HG03520 (cell line): Measurements from ENCODE around the gene ZNF500.
"Not testable (repeated sequence)": the region's sequence is repeated elsewhere in the genome, so short reads cannot be mapped to it uniquely, and the experiment has no call there.

ENCODE experiments used
- ATAC-seq: cut with Tn5 transposase; IDR thresholded peaks from one replicate; pipeline ENCODE4 v1.9.1; 2021; ENCODE audit warnings: mild to moderate bottlenecking, moderate library complexity; ENCODE audit not compliant: unreplicated experiment

Gene ZNF500

DNA sequence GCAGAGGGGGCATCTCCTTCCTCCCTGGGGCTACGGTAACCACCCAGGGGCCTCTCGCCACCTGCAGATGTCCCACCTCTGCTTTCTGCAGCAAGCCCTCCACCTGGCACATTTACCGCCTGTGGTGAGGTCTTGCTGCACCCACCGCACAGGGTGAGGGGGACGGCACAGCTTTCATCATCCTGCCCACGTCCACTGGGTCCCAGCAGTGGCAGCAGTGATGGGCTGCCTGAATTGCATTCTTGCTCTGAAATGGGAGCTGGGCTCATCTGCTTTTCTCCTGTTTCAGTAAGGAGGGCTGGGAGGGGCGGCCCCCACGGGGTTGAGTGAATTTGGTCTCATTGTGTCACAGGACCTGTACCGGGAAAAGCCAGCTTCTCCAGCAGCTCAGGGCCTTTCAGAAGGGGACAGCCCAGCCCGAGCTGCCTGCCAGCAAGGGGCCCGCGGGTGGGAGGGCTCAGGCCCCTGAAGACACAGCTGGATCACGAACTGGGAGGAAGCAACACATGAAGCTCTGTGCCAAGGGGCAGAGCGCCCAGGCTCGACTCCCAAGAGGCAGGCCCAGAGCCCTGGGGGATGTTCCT is 19.9 kb downstream of the ZNF500 start:
- ATAC-seq = no peak

DNA sequence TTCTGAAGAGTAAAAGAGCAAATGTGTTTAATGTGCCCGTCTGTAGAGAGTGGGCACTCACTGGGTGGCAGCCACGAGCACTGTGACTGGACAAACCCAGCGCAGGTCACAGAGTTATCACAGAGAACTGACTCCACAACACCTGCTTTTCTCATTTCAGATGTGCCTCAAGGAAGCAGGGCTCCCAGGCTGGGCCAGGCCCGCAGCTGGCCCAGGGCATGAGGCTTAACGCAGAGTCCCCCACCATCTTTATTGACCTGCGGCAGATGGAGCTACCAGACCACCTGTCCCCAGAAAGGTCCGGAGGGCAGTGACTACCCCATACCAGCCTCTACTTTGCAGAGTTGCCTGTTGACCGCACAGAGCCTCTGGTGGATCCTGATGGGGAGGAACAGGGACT is 20.7 kb downstream of the ZNF500 start:
- ATAC-seq = no peak

DNA sequence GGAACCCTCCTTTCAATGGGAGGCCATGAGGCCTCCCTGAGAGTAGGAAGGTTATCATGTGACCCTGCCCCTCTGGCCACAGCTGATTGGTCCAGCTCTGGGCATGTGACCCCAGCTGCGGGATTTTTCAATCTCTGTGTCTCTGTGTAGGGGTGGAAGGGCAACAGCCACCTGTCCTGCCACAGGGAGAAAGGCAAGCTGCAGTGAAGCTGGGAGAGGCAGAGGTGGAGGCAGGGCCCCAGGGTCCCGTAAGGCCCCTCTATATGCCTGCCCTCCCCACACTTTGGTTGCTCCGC is 21.7 kb downstream of the ZNF500 start:
- ATAC-seq = no peak

DNA sequence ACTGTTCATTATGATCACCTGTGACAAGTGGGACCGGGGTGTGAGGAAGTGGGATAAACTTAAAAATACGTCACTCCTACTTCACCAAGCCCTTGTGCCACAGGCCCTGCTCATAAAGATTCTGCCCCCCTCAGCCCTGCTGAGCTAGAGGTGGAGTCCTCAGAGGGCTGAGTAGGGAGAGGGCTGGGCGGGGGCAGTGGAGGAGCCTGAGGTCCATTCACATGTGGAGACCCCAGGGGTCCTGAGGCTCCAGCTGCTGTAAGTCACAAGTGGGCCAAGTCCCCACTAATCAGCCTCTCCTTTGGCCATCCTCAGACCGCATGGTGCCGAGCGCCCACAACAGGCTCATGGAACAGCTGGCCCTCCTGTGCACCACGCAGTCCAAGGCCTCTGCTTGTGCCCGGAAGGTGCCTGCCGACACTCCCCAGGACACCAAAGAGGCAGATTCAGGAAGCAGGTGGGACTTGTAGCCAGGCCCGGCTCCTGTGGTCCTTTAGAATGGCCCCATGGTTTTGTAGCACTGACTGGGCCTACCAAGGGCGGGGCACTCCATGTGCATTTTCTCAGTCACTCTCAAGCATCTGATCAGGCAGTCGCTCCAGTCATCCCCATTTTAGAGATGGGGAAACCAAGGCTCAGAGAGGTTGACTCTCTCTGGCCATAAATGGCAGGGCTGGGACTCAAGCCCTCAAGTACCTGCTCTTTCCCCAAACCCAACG is 22.2 kb downstream of the ZNF500 start:
- no peak for ATAC-seq

DNA sequence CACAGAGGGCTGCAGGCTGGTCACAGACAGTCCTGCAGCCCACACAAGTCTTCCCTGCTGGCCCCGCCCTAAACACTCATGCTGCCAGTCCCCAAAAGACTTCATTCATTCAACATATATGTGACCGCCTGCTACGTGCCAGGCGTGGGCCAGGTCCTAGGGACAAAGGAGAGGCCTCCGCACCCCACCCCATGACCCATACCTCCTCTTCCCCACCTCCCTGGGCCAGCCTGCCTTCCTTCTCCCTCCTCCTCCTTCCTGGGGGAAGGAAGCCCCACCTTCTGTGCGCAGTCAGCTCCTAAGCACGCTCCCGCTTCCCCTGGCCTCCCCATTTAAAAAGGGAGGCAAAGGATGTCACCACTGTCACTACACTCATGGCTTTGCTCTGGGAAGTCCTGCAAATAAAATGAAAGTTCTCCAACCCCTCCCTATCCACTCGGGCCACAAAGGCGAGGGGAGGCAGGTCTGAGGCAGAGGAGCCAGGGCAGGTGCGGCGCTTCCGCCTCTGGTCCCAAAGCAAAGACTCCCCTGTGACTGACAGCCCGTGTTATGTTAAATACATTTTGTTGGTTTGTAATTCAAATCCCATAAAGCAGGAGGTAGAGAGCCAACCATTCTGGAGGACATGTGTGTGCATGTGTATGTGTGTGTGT is 23.6 kb downstream of the ZNF500 start:
- ATAC-seq = no peak

DNA sequence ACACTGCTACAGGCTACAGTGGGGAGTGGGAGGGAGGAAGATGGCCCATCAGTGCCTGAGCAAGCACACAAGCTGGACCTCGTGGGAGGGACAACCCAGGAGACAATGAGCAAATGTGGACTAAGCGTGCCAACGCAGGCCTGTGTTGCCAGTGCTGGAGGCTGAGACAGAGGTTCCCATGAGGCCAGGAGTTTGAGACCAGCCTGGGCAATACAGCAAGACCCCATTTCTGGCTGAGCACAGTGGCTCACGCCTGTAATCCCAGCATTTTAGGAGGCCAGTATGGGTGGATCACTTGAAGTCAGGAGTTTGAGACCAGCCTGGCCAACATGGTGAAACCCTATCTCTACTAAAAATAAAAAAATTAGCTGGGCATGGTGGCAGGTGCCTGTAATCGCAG is 28.6 kb downstream of the ZNF500 start:
- ATAC-seq = not testable (repeated sequence)

DNA sequence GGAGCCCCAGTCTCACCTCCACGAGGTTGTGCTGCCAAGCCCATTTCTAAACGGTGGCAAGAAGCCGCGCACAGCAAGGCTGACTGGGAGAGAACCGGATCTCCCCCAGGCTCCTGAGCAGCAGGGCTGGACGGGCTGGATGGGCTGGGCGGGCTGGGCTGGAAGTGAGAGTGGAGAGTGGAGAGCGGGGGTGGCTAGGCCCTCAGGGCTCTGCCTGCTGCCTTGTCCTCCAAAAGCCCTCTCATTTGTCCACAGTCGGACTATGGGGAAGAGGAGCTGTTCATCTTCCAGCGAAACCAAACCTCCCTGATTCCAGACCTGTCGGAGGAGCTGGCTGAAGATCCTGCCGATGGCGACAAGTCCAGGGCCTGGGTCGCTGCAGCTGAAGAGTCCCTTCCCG is 29.4 kb downstream of the ZNF500 start:
- no peak for ATAC-seq

DNA sequence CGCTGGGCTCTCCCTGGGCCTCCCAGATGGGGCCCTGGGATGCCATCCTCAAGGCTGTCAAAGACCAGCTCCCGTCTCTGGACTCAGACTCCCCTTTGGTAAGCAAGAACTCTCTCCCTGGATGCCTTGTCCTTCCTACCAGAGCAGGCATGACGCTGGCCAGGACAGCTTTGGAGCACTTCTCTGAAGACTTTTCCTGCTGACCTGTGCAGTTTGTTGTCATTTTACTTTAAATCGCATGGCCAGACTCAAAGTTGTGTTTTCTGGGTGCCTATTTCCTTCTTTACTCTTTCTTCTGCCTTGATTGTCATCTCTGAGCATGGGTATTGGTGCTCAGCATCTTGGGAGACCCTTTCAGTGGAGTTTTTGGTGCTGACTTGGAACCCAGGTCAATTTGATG is 30.4 kb downstream of the ZNF500 start:
- no peak for ATAC-seq

DNA sequence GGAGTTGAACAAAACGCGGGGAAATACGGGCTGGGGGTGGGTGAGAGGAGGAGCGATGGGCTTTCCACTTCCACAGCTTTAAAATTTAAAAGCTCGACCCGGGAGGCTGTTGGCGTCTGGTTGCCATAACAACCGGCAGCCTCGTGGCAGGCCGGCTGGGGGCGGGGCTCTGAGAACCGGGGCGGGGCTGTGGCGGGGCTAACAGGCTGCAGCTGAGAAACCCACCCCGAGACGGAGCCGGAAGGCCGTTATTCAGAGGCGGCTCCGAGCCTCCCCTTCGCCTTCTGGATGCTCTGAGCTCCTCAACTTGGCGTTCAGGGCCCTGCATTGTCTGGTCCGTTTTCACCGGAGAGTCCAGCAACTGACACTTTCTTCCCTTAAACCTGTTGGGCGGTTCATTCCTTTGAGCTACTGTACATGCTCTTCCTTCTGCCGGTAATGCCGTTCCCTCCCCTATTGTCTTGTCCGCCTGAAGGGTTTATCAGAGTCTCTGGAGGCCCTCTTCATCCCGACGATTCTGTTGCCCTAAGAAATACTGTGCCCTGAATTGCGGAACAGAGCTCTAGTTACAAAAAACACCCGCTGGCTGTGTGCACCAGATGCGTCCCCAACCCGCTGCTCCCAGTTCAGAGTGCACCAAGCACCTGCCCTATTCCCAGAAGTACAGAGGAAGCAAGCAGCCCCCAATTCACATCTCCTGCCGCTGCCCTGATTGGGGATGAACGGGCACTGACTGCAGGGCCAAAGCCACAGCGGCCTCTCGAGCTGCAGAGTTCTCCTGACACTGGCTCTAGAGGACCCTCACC is 32.0 kb downstream of the ZNF500 start:
- peak; percentile 35 for ATAC-seq

DNA sequence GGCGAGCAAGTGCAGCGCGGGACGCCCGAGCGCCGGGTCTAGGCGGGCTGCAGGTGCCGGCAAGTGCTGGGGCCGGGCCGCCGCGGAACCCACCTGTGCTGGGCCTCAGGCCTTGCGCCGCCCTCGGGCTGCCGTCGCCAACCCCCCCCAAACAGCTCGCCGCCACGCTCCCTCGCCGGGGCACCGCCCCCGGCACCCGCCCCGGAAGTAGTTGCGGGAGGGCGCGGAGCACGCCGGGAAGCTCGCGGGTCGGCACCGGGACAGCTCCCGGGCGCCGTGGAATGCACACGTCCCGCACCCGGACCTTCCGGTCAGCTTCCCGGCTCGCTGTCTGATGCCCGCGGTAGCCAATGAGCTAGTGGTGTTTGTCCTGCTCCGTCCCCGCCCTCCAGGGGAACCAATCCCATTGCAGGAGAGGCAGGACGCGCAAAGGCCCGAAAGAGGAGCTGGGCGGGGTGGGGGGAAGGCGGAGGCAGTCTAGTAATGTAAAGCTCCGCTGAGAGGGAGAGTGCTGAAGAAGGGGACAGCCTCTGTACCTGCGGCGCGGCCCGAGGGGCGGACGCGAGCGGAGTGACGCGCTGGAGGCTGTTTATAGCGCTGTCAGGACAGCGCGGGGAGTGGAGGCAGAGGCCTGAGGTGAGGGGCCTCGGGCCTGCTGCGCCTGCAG is 32.8 kb downstream of the ZNF500 start, which contains the start of the genes ANKS3 and DNAAF8:
Gene ANKS3 (minus strand): TSS at position 209 of the 667 bp plus-strand sequence. CDS start 4,122 bp downstream, outside the sequence.
Gene DNAAF8 (plus strand): TSS at position 475 of the 667 bp plus-strand sequence. CDS start 1,978 bp downstream, outside the sequence.
- ATAC-seq = peak; percentile 61

DNA sequence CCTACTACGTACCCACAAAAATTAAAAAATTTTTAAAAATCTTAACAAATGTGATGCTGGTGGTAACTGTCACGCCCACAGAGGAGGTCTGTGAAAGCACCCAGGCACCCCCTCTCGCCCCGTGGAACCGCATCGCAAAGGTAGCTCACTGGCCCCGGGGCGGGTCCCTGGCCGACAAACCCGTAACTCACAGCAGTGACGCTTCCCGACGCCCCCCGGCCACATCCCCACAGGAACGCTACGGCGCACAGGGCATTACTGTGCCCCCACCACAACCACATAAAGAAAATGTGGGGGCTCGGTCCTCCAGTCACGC is 33.3 kb downstream of the ZNF500 start:
- peak; percentile 1 for ATAC-seq

DNA sequence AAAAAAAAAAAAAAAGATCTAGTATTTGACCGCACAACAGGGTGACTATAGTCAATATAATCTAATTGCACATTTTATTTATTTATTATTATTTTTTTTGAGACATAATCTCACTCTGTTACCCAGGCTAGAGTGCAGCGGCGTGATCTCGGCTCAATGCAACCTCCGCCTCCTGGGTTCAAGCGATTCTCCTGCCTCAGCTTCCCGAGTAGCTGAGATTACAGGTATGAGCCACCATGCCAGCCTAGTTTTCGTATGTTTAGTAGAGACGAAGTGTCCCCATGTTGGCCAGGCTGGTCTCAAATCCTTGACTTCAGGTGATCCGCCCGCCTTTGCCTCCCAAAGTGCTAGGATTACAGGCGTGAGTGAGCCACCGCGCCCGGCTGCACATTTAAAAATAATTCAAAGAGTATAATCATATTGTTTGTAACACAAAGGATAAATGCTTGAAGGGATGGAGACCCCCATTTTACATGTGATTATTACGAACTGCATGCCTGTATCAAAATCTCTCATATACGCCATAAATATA is 33.7 kb downstream of the ZNF500 start:
- no peak for ATAC-seq

DNA sequence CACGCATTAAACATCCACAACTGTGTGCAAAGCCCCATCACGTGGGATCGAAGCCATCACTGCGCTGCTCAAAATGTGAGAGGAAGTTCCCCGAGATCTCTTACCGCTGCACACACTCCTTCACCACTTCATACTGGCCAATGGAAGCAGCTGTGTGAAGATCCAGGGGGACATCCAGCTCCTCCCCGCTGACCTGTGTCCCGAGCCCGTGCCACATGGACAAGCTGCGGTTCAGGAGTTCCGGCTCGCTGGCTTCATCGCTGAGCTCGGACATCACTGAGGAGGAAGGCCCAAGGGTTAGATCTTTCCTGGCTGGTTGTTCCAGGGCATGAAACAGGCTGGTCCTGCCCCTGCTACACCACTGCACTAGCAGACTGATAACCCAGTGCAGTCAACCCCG is 37.1 kb downstream of the ZNF500 start:
- ATAC-seq = no peak

DNA sequence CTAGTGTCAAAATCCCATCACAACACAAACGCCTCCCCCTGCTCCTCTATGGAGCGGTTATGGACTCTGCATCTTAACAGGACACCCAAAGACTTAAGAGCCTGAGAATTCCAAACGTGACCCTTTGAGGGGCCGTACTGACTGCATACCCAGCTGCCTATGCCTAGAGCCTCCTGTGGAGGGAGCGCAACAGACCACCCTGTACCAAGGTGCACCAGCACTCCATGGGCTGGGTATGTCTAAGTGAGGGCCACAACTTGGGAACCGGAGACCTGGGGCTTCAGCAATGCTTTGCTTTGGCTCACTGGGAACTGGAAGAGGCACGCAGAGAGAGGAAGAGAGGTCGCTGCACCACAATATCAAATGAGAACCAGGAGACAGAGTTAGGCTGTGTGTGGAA is 38.3 kb downstream of the ZNF500 start:
- no peak for ATAC-seq

DNA sequence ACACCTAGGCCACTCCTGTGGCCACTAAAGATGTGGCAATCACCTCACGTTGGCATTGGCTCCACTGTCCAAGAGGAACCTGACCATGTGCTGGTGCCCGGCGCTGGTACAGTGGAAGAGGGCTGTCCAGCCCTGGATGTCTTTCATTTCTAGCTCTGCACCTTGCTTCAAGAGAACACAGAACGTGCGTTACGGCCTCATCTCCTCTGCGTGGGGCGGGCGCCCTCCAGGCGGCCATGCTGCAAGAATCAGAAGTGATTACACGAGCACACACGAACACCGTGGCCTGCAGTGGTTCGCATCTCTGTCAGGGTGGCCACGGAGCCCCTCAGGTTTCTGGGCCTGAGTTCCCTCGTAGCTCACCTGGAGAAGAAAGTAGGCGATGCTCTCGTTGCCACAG is 40.3 kb downstream of the ZNF500 start:
- no peak for ATAC-seq

DNA sequence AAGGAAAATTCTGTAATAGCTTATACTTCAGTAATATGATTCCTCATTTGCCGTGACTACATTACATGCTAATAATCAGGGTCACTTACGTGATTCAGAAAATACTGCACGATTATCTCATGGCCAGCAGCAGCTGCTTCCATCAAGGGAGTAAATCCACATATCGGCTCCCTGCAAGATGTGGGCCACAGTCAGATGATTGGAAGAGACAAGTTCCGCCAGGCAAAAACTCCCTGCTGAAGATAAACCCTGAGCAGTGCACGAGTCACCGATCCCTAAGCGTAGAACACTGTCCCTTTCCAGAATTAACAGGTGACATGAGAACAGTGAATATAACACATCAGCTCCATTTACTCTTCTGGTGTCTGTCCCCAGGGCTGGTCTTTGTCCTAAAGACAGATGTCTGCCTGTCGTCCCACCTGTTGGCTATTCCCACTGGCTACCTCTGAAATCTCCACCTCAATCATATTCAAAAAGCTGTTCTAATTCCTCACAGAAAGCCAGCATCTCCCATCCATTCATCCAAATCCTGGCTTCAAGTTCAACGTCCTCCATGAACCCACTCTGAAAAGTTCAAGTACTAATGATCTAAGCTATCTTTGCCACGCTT is 42.2 kb downstream of the ZNF500 start:
- ATAC-seq = no peak

DNA sequence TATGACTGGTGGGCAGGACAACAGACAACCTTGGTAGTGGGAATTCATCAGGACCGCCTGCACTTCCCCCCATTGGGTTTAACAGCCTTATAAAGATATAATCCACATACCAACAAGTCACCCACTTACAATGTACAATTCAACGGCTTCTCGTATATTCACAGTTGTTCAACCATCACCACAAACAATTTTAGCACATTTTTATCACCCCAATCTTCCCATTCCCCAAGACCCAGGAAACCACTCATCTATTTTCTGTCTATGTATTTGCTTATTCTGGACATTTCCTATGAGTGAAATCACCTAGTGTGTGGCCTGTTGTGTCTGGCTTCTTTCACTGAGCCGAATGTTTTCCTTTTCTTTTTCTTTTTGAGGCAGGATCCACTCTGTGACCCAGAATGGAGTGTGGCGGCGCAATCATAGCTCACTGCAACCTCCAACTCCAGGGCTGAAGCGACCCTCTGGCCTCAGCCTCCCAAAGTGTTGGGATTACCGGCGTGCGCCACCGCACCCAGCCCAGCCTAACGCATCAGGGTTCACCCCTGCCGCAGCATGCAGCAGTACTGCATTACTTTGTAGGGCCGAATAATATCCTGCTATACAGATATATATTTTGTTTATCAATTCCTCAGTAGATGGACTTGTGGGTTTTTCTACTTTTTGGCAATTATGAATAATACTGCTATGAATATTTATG is 43.7 kb downstream of the ZNF500 start:
- no peak for ATAC-seq

DNA sequence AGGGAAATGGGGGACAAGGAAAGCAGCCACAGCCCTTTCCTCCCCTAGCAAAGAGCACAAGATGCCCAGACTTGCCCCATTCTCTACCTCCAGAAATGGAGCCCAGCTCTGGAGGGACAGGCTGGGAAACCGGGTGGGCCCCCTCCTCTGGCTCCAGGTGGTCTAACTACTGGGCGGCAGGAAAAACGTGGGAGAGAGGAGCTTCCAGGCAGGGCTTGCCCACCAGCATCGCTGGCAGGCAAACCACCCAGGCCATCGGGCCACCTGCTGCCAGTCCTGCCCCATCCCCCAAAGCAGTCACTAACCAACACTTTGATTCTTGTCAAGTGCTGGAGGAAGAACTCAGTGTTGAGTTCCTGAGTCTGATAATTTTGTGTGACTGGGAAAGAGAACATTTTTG is 48.5 kb downstream of the ZNF500 start:
- no peak for ATAC-seq

DNA sequence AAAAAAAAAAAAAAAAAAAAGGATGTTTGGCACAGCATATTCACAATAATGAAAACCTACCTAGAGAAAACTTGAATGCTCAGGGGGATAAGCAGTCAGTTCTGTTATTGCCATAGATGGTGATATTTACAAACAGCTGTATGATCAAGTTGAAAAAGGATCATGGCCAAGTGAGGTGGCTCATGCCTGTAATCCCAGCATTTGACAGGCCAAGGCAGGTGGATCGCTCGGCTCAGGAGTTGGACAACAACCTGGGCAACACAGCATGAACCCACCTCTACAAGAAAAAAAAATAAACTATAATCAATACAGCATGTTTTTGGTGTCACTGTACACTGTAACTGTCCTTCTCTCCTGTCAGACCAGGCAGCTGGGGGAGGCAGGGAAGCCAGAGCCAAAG is 52.0 kb downstream of the ZNF500 start:
- no peak for ATAC-seq
